Right ventricle myocardium inferior (tissue), 1 donor: ENCODE results near the gene AP3B1. TPM values are rescaled to one million over a fixed set of nuclear protein-coding genes. Genes with fewer than 3 reads are reported as not detected.
"Not testable (repeated sequence)": the region's sequence is repeated elsewhere in the genome, so short reads cannot be mapped to it uniquely, and the experiment has no call there.

Source experiments
- ATAC-seq: fragments of 200-7000 bp; cut with Tn5 transposase; one replicate; pipeline ENCODE4 v1.9.1; 2020; ENCODE audit warnings: mild to moderate bottlenecking, moderate library complexity
- DNase-seq: peaks from one replicate; pipeline ENCODE4 v3.0.0; 2021; ENCODE audit errors: missing footprints
- intact Hi-C: fragments of 100-400 bp; cut with DNase I; formaldehyde crosslinking; loops from one replicate; pipeline ENCODE4 v1.11.0; 2022
- total RNA-seq: library from RNA; stranded (reverse); fragmentation: NEBNext Ultra II Directional; extraction: Animal tissue kit (Norgen Biotek cat#: 25700); gene quantifications from one replicate; pipeline ENCODE4 v1.2.1, GENCODE V29; 2021
- donor health status: DM: no; HTN: yes; CAD: no; lungs with severe emphysema.

AP3B1 gene
- total RNA-seq, 1 donor from 2014 or later: 21.3 TPM

DNA sequence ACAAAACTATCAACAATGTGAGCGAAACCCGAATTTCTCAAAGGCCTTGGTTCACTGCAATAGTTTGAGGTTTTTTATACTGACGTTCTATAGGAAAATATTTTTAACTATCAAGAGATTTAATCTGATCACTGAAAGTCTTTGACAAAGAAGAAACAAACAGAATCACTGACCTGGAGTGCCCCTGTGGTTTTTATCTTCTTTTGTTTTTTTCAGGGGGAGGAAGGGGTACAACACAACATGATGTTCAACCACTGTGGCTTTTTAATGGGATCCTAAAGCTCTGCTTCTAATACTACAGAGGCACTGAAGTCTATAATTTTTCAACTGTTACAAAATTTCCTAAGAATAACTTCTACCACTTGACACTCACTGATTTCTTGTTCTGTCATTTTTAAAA lies 185.9 kb downstream of the AP3B1 start:
- intact Hi-C loops: no loop called here
- no peak for DNase-seq

DNA sequence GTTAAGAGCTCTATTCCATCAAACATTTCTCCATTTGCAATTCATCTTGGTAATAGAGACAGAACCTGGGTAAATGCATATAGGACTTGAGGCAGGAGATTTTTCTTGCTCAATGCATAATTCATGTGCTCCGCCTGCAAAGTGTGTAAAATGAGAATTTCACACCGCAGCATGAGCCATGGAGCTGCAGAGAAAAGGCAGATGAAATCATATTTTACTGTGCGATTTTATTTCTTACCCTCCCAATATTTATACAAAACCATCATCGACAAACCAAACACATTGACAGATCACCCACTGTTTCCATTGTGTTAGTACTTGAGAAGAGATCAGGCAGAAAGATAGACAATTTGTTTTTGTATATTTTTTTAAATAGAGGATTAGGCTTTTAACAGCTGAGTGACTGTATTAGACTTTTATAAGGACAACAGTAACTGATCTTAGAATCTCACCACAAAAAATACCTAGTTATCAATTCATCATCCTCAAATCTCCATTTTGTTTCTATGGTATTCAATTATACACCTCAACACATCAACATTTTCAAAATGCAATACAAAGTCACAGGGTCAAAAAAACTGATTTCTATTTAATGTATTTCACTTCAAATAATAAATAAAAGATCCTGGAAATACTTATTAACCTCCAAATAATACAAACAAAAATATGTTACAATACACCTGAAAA lies 191.1 kb downstream of the AP3B1 start:
- ATAC-seq: no peak
- intact Hi-C loops: no loop called here
- DNase-seq: no peak

More for the DNA sequence above, 185.9 kb downstream of the AP3B1 start:
- ATAC-seq: no peak

DNA sequence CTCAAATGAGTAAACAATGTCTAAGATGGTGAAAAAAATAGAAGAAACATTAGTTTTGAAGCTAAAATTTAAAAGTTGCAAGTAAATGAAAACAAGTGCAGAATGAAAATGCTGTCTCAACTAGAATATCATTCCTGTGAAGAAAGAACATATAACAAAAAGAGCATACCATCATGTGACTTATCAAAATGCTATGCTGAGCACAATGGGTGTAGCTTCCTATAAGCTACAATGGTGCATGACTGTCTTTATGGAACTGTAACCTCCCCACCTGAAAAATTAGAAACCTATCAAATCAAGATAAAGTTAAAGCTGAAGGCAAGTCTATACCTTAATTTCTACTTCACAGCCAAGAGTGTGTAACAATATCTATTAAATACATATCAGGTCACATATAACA lies 192.0 kb downstream of the AP3B1 start:
- ATAC-seq: no peak
- DNase-seq: no peak
- intact Hi-C loops: no loop called here

DNA sequence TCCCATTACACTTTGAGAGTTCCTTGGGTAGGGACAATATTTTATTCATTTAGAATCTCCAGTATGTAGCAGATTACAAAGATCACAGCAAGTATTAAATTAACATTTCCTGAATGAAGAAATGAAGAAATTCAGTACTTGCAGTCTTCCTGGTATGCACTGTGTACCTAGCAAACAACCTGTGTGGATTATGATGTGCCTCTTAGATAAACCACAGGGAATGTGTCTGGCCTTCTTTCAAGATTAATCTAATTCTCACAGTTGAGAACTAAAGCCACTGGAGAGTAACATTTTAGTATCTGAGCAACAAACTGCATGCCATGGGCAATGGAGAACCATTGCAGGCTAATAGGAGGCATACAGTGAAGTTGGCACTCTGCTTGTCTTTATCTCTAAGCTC lies 199.4 kb downstream of the AP3B1 start:
- DNase-seq (no peak), ATAC-seq (no peak)
- intact Hi-C loops: no loop called here

DNA sequence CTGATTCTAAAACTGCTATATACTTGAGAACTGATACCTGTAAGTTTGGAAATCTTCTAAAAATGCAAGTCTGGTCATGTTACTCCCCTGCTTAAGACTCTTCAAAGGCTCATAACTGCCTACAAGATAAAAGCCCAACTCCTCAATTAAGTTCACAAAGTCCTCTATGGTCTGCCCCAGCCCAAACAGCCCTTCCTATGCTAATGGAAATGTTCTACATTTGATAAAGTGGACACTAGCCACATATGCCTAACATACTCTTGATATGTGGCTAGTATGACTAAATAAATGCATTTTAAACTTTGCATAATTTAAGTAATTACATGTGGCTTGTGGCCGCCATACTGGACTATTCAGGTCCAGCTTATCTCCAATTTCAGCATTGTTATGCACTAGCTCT lies 204.5 kb downstream of the AP3B1 start:
- ATAC-seq: no peak
- DNase-seq: no peak
- intact Hi-C loops: no loop called here

DNA sequence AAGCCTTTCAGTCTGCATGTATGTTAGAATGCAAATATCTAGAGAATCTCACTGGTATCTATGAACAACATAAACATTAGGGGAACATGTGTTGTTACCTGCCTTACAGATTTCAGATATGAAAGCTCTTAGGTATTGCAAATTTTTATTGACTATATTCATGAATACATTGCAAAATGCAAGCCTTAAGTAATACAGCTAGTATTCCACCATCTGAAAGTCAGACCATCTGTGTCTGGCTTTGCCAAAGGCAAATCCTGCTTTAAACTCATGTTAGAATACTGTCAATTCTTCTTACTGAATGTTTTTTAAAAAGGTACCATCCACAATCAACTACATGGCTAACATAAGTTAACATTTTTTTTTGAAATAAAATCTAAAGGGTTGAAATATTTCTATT lies 215.6 kb downstream of the AP3B1 start:
- ATAC-seq: no peak
- intact Hi-C loops: no loop called here
- DNase-seq: no peak

DNA sequence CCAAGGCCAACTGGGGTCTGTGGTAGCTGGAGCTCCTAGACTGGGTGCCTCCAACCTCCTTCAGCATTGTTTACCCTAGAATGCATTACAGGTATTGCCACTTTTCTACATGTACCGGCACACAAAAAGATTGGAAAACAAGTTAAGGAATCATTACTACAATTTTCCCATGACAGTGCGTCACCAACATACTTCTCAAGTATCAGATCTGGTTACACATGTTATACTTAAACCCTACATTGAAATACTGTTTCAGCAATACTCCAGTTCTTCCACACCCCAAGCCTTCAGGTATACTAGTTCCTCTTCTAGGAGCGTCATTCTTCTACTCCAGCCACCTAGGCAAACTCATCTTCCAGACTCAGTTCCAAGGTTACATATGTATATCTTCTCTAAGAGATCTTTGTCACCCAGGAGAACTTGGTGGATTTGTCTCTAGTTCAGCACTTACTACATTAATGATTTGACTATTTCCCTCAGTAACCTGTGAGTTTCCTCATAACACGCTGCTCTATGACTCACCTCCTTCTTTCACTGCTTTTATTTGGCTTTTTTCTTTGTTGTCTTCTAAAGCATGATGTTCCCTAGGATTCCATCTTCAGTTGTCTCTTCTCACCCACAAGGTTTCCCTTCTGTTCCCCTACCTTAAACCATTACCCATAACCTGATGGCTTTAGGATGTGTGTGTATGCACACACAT lies 217.0 kb downstream of the AP3B1 start:
- intact Hi-C loops: no loop called here
- no peak for ATAC-seq
- no peak for DNase-seq

DNA sequence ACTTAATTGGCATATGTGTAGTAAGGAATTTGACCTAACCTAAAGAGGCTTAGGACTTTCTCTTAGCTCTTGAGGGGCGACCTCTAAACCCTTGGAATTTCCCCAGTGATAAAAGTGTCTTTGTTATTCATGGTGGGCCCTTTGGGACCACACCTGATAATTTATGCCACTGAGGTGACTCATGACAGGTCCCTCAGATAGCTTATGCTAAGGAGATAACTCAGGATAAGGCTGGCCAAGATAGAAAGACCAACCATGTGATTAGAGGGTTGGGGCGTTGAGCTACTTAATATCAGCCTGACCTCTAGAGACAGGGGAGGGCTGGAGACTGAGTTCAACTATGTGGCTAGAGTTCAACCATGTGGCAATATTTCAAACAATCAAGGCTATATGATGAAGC lies 218.1 kb downstream of the AP3B1 start:
- DNase-seq: no peak
- intact Hi-C loops: no loop called here
- no peak for ATAC-seq

DNA sequence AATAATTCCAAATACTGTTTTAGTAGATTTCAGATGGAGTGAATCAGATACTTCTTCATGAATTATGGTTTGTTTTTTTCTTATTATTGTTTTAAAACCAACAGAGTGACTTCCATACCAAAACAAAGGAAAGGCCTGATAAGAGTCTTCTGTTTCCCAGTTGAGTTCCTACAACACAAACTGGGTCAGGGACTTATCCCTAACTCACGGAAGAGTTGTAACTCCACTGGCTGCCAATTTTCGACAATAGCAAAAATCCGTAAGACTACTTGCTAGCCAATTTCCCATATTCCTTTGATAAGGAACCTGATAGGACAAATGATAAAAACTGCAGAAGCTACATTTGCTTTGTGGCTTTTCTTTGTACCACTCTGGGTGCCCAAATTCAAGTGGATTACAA lies 219.2 kb downstream of the AP3B1 start:
- DNase-seq (no peak), ATAC-seq (no peak)
- intact Hi-C loops: no loop called here

DNA sequence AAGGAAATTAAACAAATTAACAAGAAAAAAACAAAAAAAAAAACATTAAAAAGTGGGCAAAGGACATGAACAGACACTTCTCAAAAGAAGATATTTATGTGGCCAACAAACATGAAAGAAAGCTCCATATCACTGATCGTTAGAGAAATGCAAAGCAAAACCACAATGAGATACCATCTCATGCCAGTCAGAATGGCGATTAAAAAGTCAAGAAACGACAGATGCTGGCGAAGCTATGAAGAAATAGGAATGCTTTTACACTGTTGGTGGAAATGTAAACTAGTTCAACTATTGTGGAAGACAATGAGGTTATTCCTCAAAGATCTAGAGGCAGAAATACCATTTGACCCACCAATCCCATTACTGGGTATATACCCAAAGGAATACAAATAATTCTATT lies 223.8 kb downstream of the AP3B1 start:
- ATAC-seq, DNase-seq, intact Hi-C loops: not testable (repeated sequence)

DNA sequence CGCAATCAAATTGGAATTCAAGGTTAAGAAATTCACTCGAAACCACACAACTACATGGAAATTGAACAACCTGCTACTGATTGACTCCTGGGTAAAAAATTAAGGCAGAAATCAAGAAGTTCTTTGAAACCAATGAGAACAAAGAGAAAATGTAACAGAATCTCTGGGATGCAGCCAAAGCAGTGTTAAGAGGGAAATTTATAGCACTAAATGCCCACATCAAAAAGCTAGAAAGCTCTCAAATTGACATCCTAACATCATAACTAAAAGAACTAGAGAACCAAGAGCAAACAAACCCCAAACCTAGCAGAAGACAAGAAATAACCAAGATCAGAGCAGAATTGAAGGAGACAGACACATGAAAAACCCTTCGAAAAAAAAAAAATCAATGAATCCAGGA lies 226.9 kb downstream of the AP3B1 start:
- DNase-seq, intact Hi-C loops, ATAC-seq: not testable (repeated sequence)

DNA sequence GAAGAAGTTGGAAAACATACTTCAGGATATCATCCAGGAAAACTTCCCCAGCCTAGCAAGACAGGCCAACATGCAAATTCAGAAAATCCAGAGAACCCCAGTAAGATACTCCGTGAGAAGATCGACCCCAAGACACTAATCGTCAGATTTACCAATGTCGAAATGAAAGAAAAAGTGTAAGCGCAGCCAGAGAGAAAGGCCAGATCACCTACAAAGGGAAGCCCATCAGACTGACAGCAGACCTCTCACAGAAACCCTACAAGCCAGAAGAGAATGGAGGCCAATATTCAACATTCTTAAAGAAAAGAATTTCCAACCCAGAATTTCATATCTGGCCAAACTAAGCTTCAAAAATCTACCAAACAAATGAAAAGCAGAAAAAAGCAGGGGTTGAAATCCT lies 227.8 kb downstream of the AP3B1 start:
- intact Hi-C loops, DNase-seq, ATAC-seq: not testable (repeated sequence)

DNA sequence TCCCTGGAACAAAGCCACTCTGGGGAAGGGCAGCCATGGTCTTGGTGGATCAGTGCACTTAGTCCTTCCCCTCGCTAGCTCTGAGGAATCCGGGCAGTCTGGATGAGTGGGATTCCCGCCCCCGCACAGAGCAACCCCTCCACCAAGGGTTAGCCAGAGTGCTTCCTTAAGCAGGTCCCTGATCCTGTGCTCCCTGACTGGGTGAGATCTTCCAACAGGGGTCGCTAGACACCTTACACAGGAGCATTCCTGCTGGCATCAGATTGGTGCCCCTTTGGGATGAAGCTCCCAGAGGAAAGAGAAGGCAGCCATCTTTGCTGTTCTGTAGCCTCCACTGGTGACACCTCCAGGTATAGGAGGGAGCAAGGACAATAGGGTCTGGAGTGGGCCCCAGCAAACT lies 228.8 kb downstream of the AP3B1 start:
- intact Hi-C loops: no loop called here
- DNase-seq (no peak), ATAC-seq (no peak)

DNA sequence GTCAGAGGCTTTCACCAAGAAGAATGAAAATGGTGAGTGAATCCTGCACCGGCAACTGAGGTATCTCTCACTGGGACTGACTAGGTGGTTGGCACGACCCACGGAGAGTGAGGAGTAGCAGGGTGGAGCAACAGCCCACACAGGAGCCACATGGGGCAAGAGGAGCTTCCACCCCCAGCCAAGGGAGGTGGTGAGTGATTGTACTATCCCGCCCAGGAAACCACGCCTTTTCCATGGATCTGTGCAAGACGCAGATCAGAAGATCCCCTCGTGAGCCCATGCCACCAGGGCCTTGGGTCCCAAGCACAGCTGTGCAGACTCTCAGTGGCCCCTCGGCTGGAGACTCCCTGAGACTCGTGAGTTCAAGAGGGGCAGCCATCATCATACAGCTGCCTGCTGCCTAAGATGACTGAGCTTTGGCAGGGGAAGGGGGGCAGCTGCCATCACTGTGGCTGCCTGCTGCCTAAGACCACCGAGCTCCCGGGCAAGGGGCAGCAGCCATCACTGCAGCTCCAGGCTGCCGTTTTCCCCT lies 229.5 kb downstream of the AP3B1 start:
- ATAC-seq: no peak
- DNase-seq: no peak
- intact Hi-C loops: no loop called here

DNA sequence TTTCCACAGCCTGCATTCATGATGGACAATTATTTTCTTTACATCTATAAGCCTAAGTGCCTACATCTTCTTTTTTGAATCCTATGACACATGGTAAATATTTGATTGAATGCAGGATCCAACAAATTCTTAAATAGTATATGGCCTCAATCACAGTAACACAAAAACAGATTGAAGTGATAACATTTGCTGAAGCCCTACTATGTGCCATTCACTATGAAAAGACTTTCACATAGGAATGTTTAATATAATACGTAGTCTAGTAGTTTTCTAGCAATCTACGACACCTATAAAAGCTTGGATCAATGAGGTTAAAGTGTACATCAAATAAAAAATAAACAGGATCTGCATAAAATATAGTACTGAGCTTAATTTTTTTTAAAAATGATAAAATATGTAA lies 231.0 kb downstream of the AP3B1 start:
- intact Hi-C loops: no loop called here
- DNase-seq: no peak
- ATAC-seq: no peak

DNA sequence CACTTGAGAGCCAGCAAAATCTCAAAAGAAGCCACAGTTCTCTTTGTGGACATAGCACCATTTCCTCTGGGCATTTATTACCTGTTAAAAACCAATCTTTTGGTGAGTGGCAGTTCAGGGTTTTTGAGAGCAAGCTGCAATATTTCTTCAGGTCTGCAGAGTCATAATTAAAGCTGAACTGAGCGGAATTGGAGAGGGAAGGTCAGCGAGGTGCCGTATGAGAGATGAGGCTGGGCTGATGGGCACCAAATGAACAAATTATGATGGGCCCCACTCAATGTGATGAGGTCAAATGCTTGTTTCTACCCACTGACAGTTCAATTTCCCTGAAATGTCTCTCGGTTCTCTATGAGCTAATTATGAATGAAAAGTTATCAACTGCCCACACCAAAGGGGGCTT lies 231.9 kb downstream of the AP3B1 start:
- no peak for ATAC-seq
- DNase-seq: no peak
- intact Hi-C loops: no loop called here

DNA sequence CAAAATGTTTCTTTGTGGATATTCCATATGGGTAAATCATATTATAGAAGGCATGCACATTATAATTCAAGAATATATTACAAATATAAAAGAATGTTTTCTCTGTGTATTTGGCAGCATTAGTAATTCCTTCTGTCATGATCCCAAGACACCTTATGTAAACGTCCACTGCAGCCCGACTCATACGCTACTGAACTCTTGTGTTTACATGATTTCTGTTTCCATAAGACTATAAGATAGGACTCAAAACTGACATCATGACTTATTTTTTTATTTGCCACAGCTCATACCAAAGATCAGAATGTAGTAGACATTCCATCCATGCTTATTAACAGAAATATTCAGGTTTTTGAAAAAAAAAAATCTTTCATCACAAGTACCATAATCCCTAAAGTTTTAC lies 234.1 kb downstream of the AP3B1 start:
- DNase-seq (no peak), ATAC-seq (no peak)
- intact Hi-C loops: no loop called here

DNA sequence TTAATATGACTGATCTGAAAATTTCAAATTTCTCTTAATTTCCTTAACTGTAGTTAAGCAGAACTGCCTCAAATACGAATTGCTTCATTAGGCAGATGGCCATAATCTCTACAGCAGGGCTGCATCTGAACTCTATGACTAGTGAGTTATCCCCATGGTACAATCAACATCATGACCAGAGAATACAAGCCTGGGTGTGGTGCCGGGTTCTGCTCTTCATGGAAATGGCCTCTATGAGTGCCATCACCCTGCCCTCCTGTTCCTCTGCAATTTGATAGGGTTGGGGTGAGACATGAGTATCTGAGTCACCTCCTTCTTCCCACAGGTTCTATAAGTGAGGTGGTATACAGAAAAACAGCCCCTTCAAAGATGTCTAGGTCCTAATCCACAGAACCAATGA lies 235.9 kb downstream of the AP3B1 start:
- DNase-seq: no peak
- no peak for ATAC-seq
- intact Hi-C loops: no loop called here

DNA sequence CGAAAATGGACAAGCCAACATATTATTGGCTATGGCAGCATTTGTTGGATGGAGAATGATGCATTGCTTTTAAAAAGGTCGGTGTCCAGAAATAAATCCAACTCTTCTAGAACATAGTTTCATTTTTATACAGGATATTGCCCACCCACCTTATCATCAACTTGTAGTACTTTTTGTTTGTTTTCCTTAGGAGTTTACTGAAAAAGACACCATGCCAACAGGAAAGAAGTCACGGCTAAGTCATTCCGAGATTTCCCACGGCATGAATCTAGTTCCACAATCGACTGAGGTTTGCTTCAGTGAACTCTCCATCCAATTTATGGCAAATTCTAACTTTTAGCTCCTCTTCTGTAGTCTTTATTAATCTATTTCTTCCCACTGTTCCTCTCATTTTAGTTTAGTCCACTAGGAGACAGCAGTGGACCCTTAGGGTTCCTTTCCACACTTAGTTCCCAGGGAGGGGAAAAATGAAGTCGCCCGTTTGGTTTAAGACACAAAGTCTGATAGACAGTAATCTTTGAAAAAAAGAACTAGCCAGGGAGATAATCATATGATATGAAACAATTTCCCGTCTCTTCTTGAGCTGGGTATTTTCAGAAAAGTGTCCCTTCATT lies 237.5 kb downstream of the AP3B1 start:
- intact Hi-C loops: no loop called here
- DNase-seq (no peak), ATAC-seq (no peak)

DNA sequence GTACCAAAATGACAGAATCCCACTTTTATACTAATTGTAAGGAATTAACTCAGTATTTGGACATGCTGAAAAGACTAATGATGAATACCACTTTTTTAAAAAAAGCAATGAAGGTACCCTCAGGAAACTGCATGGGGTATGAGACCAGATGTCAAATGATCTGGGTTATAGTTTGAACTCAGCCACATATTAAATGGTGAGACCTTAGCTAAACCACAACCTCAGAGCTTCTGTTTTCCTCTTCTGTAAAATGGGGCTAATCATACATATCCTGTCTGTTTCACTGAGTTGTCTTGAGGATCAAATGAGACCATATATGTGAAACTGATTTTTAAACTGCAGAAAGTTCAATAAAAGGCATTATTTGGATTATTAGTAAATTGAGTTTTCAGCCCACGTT lies 238.4 kb downstream of the AP3B1 start:
- DNase-seq (no peak), ATAC-seq (no peak)
- intact Hi-C loops: no loop called here
